HPDE6-E6E7 (cell line): Measurements from ENCODE around the gene CDC42EP5.
"Not testable (repeated sequence)": the region's sequence is repeated elsewhere in the genome, so short reads cannot be mapped to it uniquely, and the experiment has no call there.

Experiments
- DNase-seq: peaks from one replicate; pipeline ENCODE4 v3.0.0; 2011; ENCODE audit warnings: missing footprints; ENCODE audit errors: extremely low spot score

CDC42EP5 gene, protein sequence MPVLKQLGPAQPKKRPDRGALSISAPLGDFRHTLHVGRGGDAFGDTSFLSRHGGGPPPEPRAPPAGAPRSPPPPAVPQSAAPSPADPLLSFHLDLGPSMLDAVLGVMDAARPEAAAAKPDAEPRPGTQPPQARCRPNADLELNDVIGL

DNA sequence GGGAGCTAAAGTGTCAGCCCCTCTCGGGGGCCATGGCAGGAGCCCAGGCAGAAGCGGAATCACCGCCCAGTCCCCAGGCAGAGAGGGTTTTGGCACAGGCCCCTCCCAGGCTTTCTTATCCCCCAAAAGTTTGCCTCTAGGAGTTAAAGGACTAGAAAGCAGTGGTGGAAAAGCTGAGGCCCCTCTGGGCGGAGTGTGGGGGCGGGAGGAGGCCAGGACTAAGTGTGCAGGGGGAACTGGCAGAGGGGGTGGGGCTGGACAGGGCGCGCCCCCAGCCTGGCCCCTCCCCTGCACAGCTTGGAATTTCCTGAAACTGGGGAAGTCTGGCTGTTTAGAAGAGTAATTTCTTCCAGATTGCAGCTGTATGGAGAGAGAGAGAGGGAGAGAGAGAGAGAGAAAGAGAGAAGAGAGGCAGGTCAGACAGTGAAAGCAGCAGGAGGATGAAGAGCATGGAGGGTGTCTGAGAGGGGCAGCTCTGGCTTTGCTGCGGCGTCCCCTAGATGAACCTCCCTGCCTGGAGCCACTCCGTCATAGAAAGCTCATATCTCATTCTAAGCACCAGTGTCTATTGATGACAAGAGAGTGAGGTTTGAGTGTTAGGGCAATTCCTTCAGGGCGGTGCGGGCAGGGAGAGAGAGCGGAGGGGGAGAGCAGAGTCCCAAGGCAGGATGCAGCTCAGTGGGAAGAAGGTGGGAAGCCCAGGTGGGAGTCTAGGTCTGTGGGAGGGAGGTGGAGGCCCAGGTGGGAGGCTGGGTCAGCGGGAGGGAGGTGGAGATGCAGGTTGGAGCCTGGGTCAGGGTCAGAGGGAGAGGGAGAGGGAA lies at the start of gene CDC42EP5:
CDC42EP5 (minus strand) TSS at position 226 of the 821 bp plus-strand sequence. CDS start 7,749 bp downstream, outside the sequence.
- peak; percentile 35 for DNase-seq

DNA sequence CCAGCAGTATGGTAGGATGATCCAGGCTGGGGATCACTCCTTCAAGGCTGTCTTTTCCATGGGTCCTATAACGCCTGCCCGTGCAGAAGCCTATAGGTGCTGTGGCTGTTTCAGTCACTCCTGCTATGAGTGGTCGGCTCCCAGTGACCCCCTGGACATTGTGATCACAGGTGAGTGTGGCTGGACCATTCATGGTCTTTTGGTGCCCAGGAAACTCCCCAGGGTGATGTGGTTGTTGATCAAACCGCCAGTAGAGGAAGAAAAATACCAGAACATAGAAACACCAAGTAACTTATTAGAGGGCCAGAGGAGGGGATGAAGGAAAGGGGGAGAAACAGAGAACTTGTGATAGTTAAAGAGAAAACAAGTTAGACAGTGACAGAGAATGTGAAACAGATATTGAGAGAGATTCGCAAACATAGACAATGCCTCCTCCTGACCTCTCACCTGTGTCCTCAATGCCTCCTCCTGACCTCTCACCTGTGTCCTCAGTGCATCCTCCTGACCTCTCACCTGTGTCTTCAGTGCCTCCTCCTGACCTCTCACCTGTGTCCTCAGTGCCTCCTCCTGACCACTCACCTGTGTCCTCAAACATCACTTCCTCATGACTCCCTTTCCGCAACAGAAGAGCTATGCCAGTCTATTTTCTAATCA lies 48.9 kb upstream of the CDC42EP5 start:
- DNase-seq, result no peak

DNA sequence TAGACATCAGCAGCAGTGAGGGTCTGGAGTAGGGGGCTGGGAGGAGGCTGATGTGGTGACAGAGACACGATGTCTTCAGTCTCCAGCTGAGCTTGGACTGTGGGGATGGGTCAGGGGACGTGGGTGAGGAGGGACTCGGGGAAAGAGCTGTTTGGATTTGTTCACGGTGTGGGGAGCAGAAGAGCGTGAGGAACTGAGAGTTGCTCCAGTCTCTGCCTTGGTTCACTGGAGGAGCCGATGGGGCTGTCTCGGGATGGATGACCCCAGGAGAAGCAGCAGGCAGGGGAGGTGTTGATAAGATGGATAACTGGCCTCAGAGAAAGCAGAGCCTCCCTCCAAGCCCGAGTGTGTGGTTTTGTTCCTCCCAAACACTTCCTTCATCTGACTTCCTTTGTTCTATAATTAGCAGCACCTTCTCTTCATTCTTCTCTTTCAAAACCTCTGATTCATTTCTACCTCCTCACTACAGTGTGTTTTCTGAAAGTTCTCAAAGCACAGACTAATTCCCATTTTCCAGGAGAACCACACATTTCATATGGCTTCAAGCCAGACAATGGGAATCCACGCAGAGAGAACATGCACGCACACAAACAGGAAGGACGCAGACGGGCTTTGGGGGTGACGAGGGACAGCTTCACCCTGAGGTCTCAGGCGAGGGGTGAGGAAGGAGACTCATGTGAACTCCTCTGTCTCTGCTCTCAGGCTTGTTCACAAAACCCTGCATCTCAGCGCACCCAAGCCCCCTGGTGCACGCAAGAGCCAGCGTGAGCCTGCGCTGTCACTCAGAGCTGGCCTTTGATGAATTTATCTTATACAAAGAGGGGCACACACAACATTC lies 48.1 kb upstream of the CDC42EP5 start:
- DNase-seq, result no peak

DNA sequence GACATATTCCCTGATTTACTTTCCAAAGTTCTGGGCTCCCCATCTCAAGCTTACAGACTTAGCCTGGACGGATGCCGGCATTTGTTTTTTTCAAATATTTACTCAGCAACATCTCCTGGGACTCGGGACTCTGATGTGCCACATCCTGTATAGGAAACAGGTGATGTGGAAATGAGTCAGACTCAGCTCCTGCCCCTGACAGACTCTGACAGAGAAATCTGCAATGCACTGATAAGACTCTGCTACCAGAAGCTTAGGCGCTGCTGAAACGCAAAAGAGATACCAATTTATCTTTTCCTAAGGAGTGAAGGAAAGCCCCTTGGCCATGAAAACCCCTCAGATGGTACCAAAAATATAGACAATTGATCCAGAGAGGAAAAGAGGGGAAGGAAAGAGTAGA lies 45.7 kb upstream of the CDC42EP5 start:
- no peak for DNase-seq

DNA sequence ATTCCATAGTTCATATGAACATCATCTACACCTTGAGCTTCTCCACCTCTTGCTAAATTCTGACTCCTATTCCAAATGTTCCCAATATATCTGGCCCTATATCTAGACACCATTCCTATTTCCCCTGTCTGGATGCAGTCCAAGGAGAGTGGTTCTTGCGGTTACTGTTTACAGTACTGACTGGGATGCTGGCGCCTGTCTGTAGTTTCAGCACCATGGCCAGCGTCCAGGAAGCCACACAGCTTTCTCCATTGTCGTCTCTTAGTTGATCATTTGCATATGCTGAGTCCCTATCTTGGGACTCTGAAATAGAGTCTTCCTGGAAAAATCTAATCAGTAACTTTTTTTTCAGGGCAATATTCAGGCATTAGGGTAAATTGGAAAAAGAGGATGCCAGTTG lies 44.4 kb upstream of the CDC42EP5 start:
- DNase-seq, result peak; percentile 13

DNA sequence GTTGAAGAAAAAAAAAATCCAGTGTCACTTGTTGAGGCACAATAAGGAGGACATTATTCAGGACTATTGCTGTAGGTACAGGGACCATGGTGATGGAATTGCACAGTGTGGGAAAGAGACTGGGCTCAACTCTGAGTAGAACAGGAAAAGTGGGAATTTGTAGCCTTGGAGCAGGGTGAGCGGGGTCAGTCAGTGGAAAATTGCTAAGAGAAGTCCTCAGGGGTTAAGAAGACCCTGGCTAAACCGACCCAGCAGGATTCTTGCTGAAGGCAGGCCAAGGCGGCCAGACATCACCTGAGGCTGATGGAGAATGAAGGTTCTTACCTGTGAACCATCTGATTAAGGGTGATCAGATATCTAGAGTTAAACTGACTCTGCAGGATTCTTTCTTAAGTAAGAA lies 42.1 kb upstream of the CDC42EP5 start:
- DNase-seq, result no peak

DNA sequence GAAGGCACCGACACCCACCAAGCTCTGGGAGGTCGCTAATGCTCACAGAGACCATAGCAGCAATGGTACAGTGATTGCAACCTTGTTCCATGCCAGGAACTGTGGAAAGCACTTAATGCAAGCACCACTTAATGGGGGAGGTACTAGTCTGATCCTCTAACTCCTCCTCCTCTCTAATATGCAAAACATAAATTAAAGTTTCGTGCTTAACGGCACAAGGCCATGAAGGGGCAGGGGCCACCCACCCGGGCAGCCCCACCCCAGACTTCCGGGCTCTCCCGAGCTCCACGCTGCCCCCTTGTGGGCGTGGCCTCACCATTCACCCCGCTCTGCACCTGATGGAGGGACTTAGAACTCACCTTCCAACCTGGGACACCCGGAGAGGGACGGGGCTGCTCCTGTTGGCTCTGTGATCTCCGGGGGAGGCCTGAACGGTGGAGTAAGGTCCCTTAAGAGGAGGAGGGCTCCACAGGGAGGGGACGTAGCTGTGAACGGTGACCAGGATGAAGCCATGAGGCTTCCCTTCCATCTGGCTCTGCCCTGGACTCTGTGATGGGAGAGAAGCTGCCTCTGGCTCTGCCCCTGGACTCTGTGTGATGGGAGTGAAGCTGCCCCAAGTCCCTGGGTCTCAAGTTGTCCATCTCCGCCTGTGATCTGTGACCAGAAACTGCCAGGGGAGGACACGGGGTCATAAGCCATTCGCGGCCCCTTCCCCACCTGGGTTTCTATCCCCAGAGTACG lies 36.3 kb upstream of the CDC42EP5 start:
- not testable (repeated sequence) for DNase-seq

DNA sequence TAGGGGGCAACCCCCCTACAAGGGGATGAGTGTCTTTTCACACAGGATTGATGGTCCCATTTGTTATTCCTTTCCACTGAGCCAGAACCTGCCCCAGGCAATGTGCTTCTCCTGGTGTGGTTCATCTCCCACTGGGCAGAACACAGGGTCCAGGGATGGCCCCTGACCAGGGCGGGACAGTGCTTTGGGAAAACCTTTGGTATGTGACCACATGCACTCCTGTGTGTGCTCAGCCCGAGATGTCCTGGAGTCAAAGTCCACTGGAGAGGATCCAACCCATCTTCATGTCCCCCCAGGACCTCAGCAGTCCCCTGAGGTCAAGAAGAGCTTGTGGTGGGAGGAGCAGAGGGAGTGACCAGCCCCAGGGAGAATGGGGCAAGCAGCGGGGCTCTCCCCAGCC lies 35.4 kb upstream of the CDC42EP5 start:
- not testable (repeated sequence) for DNase-seq

DNA sequence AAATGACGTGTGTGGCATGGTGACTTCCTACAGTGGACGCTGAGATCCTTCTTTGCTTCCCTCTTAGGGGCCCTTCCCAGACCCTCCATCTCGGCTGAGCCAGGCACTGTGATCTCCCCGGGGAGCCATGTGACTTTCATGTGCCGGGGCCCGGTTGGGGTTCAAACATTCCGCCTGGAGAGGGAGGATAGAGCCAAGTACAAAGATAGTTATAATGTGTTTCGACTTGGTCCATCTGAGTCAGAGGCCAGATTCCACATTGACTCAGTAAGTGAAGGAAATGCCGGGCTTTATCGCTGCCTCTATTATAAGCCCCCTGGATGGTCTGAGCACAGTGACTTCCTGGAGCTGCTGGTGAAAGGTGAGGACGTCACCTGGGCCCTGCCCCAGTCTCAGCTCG lies 34.7 kb upstream of the CDC42EP5 start:
- DNase-seq, result no peak

DNA sequence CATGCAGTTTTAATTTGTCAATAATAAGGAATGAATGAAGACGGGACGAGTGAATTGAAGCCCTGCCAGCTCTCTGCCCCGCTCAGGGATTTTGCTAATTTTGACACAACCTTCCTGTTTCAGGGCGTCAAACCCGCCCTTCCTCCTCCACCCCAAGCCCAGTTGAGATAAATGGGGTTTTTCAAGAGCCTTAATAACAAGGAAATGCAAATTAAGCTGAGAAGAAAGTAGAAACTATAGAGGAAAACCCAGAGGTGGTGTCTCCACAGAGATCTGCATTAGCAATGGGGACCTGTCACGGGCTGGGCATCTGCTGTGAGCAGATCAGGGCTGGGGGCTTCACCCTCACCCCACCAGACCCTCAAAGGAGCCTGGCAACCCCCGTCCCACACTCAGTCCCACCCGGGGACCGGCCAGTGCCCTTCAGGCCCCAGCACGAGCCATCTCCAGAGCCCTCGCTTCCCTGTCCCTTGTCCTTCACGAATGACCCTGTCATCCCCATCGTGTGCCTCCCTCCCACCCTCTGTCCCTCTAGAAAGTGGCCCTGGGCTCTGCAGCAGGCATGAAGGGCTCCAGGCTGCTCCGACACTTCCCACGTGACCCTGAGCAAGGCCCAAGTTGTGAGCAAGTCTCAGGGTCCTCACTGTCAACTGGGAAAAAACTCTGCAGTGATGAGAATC lies 34.1 kb upstream of the CDC42EP5 start:
- DNase-seq, result not testable (repeated sequence)

DNA sequence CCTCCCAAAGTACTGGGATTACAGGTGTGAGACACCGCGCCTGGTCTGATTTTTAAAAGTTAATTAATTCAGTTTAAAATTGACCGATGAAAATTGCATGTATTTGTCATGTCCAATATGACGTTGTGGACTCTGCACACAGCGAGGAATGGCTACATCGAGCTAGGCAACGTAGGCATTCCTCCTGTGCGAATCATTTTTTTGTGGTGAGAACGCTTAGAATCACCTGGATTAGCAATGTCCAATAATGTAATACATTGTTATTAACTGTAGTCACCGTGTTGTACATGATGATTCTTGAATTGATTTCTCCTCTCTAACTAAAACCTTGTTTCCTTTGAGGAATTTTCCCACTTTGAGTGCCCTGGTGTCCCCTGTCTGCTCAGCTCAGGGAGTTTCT lies 33.0 kb upstream of the CDC42EP5 start:
- DNase-seq, result no peak

DNA sequence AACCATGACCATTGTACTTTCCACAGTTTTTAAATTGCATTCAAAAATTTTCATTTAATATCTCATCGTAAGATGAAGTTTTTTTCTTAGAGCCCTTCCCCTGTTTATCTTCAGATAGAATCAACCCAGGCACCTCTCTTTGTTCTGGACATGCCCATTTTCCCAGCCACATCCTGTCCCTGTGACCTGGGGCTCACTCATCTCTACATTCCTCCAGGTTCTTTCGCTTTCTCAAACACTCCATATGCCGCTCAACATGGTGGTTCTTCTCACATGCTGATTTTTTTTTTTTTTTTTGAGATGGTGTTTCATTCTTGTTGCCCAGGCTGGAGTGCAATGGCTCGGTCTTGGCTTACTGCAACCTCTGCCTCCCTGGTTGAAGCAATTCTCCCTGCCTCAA lies 32.4 kb upstream of the CDC42EP5 start:
- DNase-seq, result not testable (repeated sequence)

DNA sequence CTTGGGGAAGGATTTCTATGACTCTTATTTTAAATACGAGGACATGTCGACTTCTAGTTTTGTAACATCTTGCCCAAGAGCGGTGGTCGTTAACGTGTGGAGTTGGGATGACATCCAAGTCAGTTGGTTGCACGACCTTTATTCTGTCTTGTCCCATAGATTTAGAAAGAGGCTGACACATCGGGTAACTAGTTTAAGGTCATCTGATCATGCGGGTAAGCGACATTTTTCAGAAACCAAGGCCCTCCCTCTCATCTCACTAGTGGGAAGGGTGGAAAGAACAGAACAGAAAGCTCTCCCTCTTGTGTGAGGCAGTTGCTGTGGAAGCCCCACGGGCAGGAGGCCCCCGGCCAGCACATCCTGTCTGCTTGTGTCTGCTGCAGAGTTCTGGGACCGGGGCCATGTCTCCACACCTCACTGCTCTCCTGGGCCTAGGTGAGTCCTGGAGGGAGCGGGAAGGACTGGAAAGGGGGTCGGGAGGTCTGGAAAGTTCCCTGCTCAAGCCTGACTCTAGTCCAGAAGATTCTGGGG lies 29.5 kb upstream of the CDC42EP5 start, which contains the start of gene LAIR2:
LAIR2 (plus strand) TSS at position 314 of the 531 bp plus-strand sequence; CDS start at position 402, 88 bp downstream.
- no peak for DNase-seq

DNA sequence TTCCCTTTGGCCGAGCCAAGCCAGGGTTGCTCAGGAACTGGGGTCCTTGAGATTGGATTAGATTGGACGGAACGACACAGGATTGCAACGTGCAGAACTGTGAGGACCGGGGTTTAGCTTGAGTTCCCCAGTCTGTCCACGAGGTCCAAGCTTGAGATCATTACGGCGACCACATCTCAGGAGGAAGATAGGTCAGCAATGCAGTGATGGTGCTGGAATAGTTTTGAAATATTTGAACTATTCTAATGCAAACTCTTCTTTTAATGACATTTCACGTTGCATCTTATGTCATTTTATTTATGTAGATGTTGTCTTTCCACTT lies 25.3 kb upstream of the CDC42EP5 start:
- DNase-seq, result not testable (repeated sequence)

DNA sequence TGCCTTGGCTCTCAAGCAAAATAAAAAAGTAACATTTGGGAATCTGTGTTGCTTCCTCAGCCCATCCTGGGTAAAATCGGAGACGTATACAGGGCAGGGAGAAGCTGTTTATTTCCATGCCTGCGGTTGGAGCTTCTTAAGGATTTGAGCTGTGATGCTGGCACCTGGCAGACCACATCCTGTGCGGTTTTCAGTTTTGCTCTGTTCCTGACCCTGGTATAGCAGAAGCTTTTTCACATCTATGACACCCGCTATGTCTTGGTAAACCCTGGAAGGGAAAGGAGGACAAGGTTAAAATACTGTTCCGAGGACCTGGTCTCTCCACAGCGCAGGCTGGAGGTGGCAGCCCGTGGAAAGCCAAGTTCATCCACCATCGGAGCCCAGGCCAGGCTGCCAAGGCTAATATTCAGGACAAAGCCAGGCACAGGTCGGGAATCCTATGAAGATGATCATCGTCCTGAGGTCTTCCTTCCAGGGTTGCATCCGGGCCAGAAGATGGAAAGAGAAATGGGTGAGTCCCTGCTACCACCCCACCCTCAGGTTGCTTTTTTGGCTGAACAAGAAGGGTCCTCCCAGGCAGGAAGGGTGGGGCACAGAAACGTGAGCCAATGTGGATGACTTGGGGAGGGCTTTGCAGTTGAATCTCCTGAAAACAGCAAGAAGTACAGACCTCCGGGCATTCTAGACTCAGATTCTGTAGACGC lies 24.8 kb upstream of the CDC42EP5 start:
- not testable (repeated sequence) for DNase-seq

DNA sequence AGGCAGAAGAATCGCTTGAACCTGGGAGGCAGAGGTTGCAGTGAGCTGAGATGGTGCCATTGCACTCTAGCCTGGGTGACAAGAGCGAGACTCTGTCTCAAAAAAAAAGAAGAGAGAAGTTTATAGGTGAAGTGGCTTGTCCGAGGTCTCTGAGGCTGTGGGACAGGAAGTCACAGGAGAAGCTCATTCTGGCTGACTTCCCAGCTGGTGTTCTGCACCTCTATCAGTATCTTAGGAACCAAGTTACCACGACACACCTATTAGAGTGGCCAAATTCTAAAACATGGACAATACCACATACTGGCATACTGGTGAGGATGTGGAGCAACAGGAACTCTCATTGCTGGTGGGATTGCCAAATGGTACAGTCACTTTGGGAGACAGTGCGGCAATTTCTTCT lies 22.2 kb upstream of the CDC42EP5 start:
- DNase-seq, result not testable (repeated sequence)

DNA sequence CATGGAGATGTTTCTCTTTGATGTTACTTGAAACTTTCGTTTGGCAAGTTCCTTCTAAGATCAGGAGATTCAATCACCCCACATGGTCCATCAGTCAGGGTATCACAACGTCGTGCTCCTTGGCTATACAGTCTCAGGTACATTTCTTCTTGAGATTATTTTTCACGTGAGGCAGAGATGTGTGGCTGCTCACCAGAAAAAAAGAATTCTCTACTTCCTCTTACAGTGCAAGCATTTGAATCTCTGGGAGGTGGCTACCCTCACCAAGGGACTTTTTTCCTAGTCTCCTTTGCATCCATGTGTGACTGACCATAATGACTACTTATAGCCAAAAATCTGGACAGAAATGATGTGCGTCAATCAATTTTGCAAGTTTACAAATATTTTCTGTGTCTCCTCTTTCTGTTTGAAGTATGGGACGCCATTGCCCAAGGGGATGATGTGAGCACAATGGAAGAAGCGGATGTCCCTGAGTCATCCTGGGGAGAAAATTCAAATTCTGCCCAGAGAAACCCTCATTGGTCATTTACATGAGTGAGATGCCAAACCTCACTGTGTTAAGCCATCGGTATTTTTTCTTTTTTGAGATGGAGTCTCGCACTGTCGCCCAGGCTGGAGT lies 21.0 kb upstream of the CDC42EP5 start:
- DNase-seq, result no peak

DNA sequence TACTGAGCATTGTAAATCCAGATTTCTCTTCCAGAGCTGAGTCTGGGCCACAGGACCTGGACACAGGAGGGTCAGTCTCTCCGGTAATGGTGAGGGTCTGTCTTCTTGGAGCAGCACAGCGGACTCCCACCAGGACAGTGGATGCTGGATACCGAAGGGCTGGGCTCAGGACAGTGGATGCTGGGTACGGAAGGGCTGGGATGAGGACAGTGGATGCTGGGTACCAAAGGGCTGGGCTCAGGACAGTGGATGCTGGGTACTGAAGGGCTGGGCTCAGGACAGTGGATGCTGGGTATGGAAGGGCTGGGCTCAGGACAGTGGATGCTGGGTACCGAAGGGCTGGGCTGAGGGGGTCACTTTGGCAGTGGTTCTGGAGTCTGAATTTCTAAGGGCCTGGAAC lies 20.0 kb upstream of the CDC42EP5 start:
- DNase-seq, result not testable (repeated sequence)

DNA sequence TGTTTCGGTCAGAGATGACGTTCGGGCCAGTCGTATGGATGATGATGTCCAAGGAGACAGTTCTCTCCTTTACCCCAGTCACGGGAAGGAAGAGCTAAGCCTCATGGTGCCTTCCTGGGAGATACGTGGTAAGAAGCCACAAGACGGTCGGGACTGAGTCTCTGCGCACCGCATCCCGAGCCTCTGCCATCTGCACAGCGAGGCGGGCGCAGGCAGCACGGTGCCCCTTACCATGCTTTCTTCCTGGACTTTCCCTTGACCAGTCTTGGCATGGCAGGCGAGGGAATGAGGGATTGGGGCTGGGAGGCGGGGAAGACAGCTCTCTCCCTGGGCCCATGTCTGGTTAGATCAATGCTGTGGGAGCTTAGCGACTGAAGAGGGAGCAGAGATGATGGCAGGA lies 19.5 kb upstream of the CDC42EP5 start:
- no peak for DNase-seq
